OCI-LY3 (cell line): ENCODE data around the gene DMRT2.

Source experiments
- CTCF ChIP-seq: fragments of 200-600, 300-600 bp; sonication (generic); IDR thresholded peaks from 2 replicates; pipeline ENCODE4 v1.5.1; 2014; ENCODE audit warnings: antibody characterized with exemption, low read length, low read depth
- EZH2phosphoT487 ChIP-seq: fragments of 200-600 bp; shearing (Covaris generic); IDR thresholded peaks from 2 replicates; pipeline ENCODE4 v1.6.1; 2018; ENCODE audit warnings: antibody characterized with exemption, mixed run types, low read depth

GRCh38 chr9:1100201-1100600, 50.0 kb downstream of the DMRT2 start:
- no peak for TF ChIP-seq CTCF
- no peak for TF ChIP-seq EZH2phosphoT487
